Panc1 (cell line): ENCODE measurements around the gene RHOT2.

ENCODE experiments used
- CTCF ChIP-seq: fragments of 450-650 bp; IDR thresholded peaks from 2 replicates; pipeline ENCODE4 v1.5.1; 2017; ENCODE audit warnings: mild to moderate bottlenecking
- TCF7L2 ChIP-seq: IDR thresholded peaks from 2 replicates; pipeline ENCODE4 v1.6.1; 2011; ENCODE audit warnings: mild to moderate bottlenecking, low read depth, low read length, inconsistent platforms

GRCh38 chr16:694187-694862 lies 26.4 kb downstream of the RHOT2 start:
- TF ChIP-seq TCF7L2 (no peak), CTCF (no peak)
